Renal pelvis (tissue), 4 donors: ENCODE results near the gene GNAQ. TPM values are rescaled to one million over a fixed set of nuclear protein-coding genes. Genes with fewer than 3 reads are reported as not detected.

ENCODE experiments used
- DNase-seq: peaks from one replicate; pipeline ENCODE4 v3.0.0-alpha.2; 2013
- polyA plus RNA-seq, 3 donors: library from polyadenylated mRNA; unstranded; fragments of 120-200 nt; gene quantifications; one replicate each; pipeline ENCODE4 v1.2.1, GENCODE V29; 2013; ENCODE audit not compliant: insufficient read length in 3 of 3

GNAQ gene
- polyA plus RNA-seq, 3 donors, result 54.6 to 56.0 (median 55.0) TPM

GRCh38 chr9:78006734-78007133, 24.9 kb downstream of the GNAQ start:
- no peak for DNase-seq

GRCh38 chr9:78005231-78006002, 26.2 kb downstream of the GNAQ start:
- no peak for DNase-seq

- DNase-seq, result no peak
Measured at GRCh38 chr9:78004478-78005229, 27.0 kb downstream of the GNAQ start.

GRCh38 chr9:78003730-78004129, 27.9 kb downstream of the GNAQ start:
- DNase-seq, result no peak

- no peak for DNase-seq
Measured at GRCh38 chr9:78001946-78002731, 29.5 kb downstream of the GNAQ start.

GRCh38 chr9:78000221-78000620, 31.4 kb downstream of the GNAQ start:
- no peak for DNase-seq

GRCh38 chr9:77999231-77999631, 32.4 kb downstream of the GNAQ start:
- DNase-seq, result no peak

- DNase-seq, result no peak
Measured at GRCh38 chr9:77997611-77998284, 33.9 kb downstream of the GNAQ start.

- no peak for DNase-seq
Measured at GRCh38 chr9:77996696-77997095, 34.9 kb downstream of the GNAQ start.

- no peak for DNase-seq
Measured at GRCh38 chr9:77991191-77991590, 40.4 kb downstream of the GNAQ start.

GRCh38 chr9:77989909-77990308, 41.7 kb downstream of the GNAQ start:
- no peak for DNase-seq

- DNase-seq, result no peak
Measured at GRCh38 chr9:77989458-77989857, 42.2 kb downstream of the GNAQ start.

- no peak for DNase-seq
Measured at GRCh38 chr9:77988630-77989029, 43.0 kb downstream of the GNAQ start.

GRCh38 chr9:77987880-77988525, 43.6 kb downstream of the GNAQ start:
- DNase-seq, result no peak

GRCh38 chr9:77987081-77987656, 44.4 kb downstream of the GNAQ start:
- DNase-seq, result no peak

GRCh38 chr9:77985996-77986395, 45.6 kb downstream of the GNAQ start:
- no peak for DNase-seq

- DNase-seq, result no peak
Measured at GRCh38 chr9:77983320-77983662, 48.3 kb downstream of the GNAQ start.

- DNase-seq, result no peak
Measured at GRCh38 chr9:77982581-77983319, 48.9 kb downstream of the GNAQ start.

GRCh38 chr9:77981907-77982306, 49.7 kb downstream of the GNAQ start:
- no peak for DNase-seq

- no peak for DNase-seq
Measured at GRCh38 chr9:77981332-77981731, 50.3 kb downstream of the GNAQ start.
